Thoracic aorta (tissue), 2 donors: ENCODE measurements around the gene TUBA4B. TPM values are rescaled to one million over a fixed set of nuclear protein-coding genes. Genes with fewer than 3 reads are reported as not detected.
A peak's percentile ranks its signal among the peaks of the same experiment; 100 is the strongest.

Experiments used
- ATAC-seq: fragments of 150-250 bp; one replicate; pipeline ENCODE4 v1.8.0; 2017; ENCODE audit warnings: low read depth; ENCODE audit not compliant: insufficient number of reproducible peaks, low FRiP score
- DNase-seq: peaks from one replicate; pipeline ENCODE4 v3.0.0-alpha.2; 2020; ENCODE audit warnings: low spot score
- H3K27ac ChIP-seq, 2 donors: fragments of 200-600 bp; sonication (generic); 1 replicate in 1 of 2; 2 replicates in 1 of 2; pipeline ENCODE4 v1.5.1; 2016; ENCODE audit warnings: mild to moderate bottlenecking in 2 of 2, moderate library complexity in 2 of 2
- H3K27me3 ChIP-seq: fragments of 200-600 bp; sonication (generic); replicated peaks from 2 replicates; pipeline ENCODE4 v1.6.0; 2016; ENCODE audit warnings: mild to moderate bottlenecking; ENCODE audit not compliant: insufficient read depth
- H3K36me3 ChIP-seq: fragments of 200-600 bp; sonication (generic); one replicate; pipeline ENCODE4 v1.5.1; 2016
- H3K4me1 ChIP-seq, 2 donors: fragments of 200-600 bp; sonication (generic); 1 replicate in 1 of 2; 2 replicates in 1 of 2; pipeline versions ENCODE4 v1.5.1 to v1.6.0; 2016; ENCODE audit warnings: low read depth in 2 of 2, mild to moderate bottlenecking in 1 of 2; ENCODE audit not compliant: control insufficient read depth in 1 of 2
- H3K4me3 ChIP-seq: fragments of 200-600 bp; sonication (generic); 2 replicates; pipeline ENCODE4 v1.5.1; 2016; ENCODE audit warnings: mild to moderate bottlenecking
- H3K9me3 ChIP-seq: fragments of 200-600 bp; sonication (generic); 2 replicates; pipeline ENCODE4 v1.5.1; 2016
- CTCF ChIP-seq: fragments of 200-600 bp; sonication (generic); IDR thresholded peaks from one replicate; pipeline ENCODE4 v1.5.1; 2019; ENCODE audit warnings: antibody characterized with exemption
- total RNA-seq, 2 donors: library from RNA; depleted of rRNA; stranded (reverse); fragments of >200 nt; gene quantifications; one replicate each; pipeline versions ENCODE4 v1.1.0 to v1.2.3, GENCODE V29; 2016

The TUBA4B gene
- total RNA-seq, 2 donors from 2014 or later, result not detected

GRCh38 chr2:219294356-219295351, 41.6 kb downstream of the TUBA4B start:
- no peaks in the 10 kb centered on the region for H3K9me3 ChIP-seq
- peaks cover 8 to 24% of the 10 kb centered on the region in 2 donors for H3K4me1 ChIP-seq
- H3K27me3 ChIP-seq, result no peaks in the 10 kb centered on the region
- no peaks in the 10 kb centered on the region for H3K36me3 ChIP-seq
- peak; percentile 65 for ATAC-seq
- H3K27ac ChIP-seq, result peak overlapping the region; percentile 57 to 81
- no peak for DNase-seq
- TF ChIP-seq CTCF, result peak; percentile 100
- peak overlapping the region; percentile 79 for H3K4me3 ChIP-seq

GRCh38 chr2:219296142-219296541, 43.1 kb downstream of the TUBA4B start:
- TF ChIP-seq CTCF, result no peak
- no peaks in the 10 kb centered on the region for H3K36me3 ChIP-seq
- H3K27ac ChIP-seq, result no peak overlapping the region
- peaks cover 3 to 17% of the 10 kb centered on the region in 2 donors for H3K4me1 ChIP-seq
- no peak overlapping the region for H3K4me3 ChIP-seq
- ATAC-seq, result no peak
- H3K27me3 ChIP-seq, result no peaks in the 10 kb centered on the region
- DNase-seq, result no peak
- H3K9me3 ChIP-seq, result no peaks in the 10 kb centered on the region

- no peaks in the 10 kb centered on the region for H3K36me3 ChIP-seq
- ATAC-seq, result no peak
- H3K4me3 ChIP-seq, result no peak overlapping the region
- no peaks in the 10 kb centered on the region for H3K9me3 ChIP-seq
- no peak overlapping the region for H3K27ac ChIP-seq
- no peaks in the 10 kb centered on the region for H3K27me3 ChIP-seq
- peaks cover 3 to 17% of the 10 kb centered on the region in 2 donors for H3K4me1 ChIP-seq
- DNase-seq, result no peak
- TF ChIP-seq CTCF, result no peak
Measured at GRCh38 chr2:219296631-219297391, 43.8 kb downstream of the TUBA4B start.

GRCh38 chr2:219297766-219298456, 44.9 kb downstream of the TUBA4B start:
- ATAC-seq, result no peak
- TF ChIP-seq CTCF, result no peak
- Histone ChIP-seq H3K36me3 (no peaks in the 10 kb centered on the region), H3K27me3 (no peaks in the 10 kb centered on the region), H3K9me3 (no peaks in the 10 kb centered on the region), H3K4me3 (no peak overlapping the region), H3K27ac (no peak overlapping the region), H3K4me1 (peaks cover 3 to 17% of the 10 kb centered on the region in 2 donors)
- DNase-seq, result no peak
